HG02840 (cell line): ENCODE measurements around the gene LILRA1.
"Not testable (repeated sequence)": the region's sequence is repeated elsewhere in the genome, so short reads cannot be mapped to it uniquely, and the experiment has no call there.

ENCODE experiments used
- ATAC-seq: cut with Tn5 transposase; IDR thresholded peaks from one replicate; pipeline ENCODE4 v1.9.1; 2021; ENCODE audit warnings: mild to moderate bottlenecking, moderate library complexity, moderate number of reproducible peaks; ENCODE audit not compliant: unreplicated experiment, low FRiP score

Gene LILRA1

GRCh38 chr19:54622431-54622830, 29.0 kb downstream of the LILRA1 start:
- ATAC-seq = no peak

GRCh38 chr19:54624234-54624633, 30.8 kb downstream of the LILRA1 start:
- ATAC-seq = not testable (repeated sequence)

GRCh38 chr19:54624934-54625730, 31.7 kb downstream of the LILRA1 start:
- ATAC-seq = not testable (repeated sequence)

- ATAC-seq = no peak
Measured at GRCh38 chr19:54626757-54627156, 33.3 kb downstream of the LILRA1 start.

- not testable (repeated sequence) for ATAC-seq
Measured at GRCh38 chr19:54627912-54628311, 34.5 kb downstream of the LILRA1 start.

- not testable (repeated sequence) for ATAC-seq
Measured at GRCh38 chr19:54630262-54630661, 36.8 kb downstream of the LILRA1 start, which contains the start of gene LILRB1. Gene LILRB1, plus strand, starts transcription at chr19:54630484. Its CDS starts 590 bp downstream, at chr19:54631074.

- ATAC-seq = no peak
Measured at GRCh38 chr19:54630782-54631181, 37.4 kb downstream of the LILRA1 start.

GRCh38 chr19:54631489-54632337, 38.3 kb downstream of the LILRA1 start:
- ATAC-seq = not testable (repeated sequence)

- ATAC-seq = not testable (repeated sequence)
Measured at GRCh38 chr19:54632517-54632916, 39.1 kb downstream of the LILRA1 start.

- ATAC-seq = no peak
Measured at GRCh38 chr19:54633401-54633800, 40.0 kb downstream of the LILRA1 start.

- ATAC-seq = not testable (repeated sequence)
Measured at GRCh38 chr19:54636081-54636480, 42.6 kb downstream of the LILRA1 start.

- no peak for ATAC-seq
Measured at GRCh38 chr19:54638683-54639082, 45.3 kb downstream of the LILRA1 start.

GRCh38 chr19:54642953-54643352, 49.5 kb downstream of the LILRA1 start:
- not testable (repeated sequence) for ATAC-seq

- not testable (repeated sequence) for ATAC-seq
Measured at GRCh38 chr19:54643583-54643982, 50.2 kb downstream of the LILRA1 start.

- no peak for ATAC-seq
Measured at GRCh38 chr19:54644056-54644455, 50.6 kb downstream of the LILRA1 start.

GRCh38 chr19:54646331-54646841, 53.0 kb downstream of the LILRA1 start:
- ATAC-seq = no peak

GRCh38 chr19:54648129-54648528, 54.7 kb downstream of the LILRA1 start:
- no peak for ATAC-seq

- ATAC-seq = no peak
Measured at GRCh38 chr19:54650108-54650655, 56.8 kb downstream of the LILRA1 start.
